Measurements from ENCODE around the gene GMEB2.

DNA sequence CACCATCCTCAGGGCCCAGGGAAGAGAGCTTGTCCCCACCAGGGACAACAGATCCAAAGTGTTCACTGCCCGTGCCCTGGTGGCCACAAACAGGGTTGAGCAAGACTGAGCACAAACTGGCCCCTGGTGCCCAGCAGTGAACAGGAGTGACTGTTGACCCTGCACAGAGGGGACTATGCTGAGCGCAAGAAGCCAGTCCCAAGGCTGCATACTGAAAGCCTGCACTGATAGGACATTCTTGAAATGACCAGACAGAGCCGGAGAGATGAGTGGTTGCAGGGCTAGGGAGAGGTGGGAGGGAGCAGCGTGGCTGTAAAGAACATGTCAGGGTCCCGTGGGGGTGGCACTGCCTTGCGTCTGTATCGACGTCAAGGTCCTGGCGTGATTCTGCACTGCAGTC lies 75.8 kb downstream of the GMEB2 start:
- TF ChIP-seq, protein P1, sequence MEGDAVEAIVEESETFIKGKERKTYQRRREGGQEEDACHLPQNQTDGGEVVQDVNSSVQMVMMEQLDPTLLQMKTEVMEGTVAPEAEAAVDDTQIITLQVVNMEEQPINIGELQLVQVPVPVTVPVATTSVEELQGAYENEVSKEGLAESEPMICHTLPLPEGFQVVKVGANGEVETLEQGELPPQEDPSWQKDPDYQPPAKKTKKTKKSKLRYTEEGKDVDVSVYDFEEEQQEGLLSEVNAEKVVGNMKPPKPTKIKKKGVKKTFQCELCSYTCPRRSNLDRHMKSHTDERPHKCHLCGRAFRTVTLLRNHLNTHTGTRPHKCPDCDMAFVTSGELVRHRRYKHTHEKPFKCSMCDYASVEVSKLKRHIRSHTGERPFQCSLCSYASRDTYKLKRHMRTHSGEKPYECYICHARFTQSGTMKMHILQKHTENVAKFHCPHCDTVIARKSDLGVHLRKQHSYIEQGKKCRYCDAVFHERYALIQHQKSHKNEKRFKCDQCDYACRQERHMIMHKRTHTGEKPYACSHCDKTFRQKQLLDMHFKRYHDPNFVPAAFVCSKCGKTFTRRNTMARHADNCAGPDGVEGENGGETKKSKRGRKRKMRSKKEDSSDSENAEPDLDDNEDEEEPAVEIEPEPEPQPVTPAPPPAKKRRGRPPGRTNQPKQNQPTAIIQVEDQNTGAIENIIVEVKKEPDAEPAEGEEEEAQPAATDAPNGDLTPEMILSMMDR (IDR thresholded peaks at IDR 0.05; ENCODE audit: low read depth, low read length), result no peak
- no peak for TF ChIP-seq POLR2A (IDR thresholded peaks at IDR 0.05; ENCODE audit: extremely low read depth, insufficient read length)
